Endothelial cell (in vitro differentiated cells): ENCODE results near the gene TNFRSF25. TPM values are rescaled to one million over a fixed set of nuclear protein-coding genes. Genes with fewer than 3 reads are reported as not detected.
"Not testable (repeated sequence)": the region's sequence is repeated elsewhere in the genome, so short reads cannot be mapped to it uniquely, and the experiment has no call there.

Experiments
- DNase-seq: peaks from one replicate; pipeline ENCODE4 v3.0.0; 2021; ENCODE audit warnings: low spot score
- H3K27ac Mint-ChIP-seq: one replicate; pipeline ENCODE4 v1.8.0; 2021; ENCODE audit warnings: mixed read lengths, inconsistent platforms; ENCODE audit not compliant: unreplicated experiment
- H3K27me3 Mint-ChIP-seq: one replicate; pipeline ENCODE4 v1.8.0; 2021; ENCODE audit warnings: mild to moderate bottlenecking, moderate library complexity, mixed read lengths, inconsistent platforms; ENCODE audit not compliant: unreplicated experiment
- H3K36me3 Mint-ChIP-seq: one replicate; pipeline ENCODE4 v1.8.0; 2021; ENCODE audit warnings: mild to moderate bottlenecking, low read depth, mixed read lengths, inconsistent platforms; ENCODE audit not compliant: unreplicated experiment
- H3K4me1 Mint-ChIP-seq: one replicate; pipeline ENCODE4 v1.8.0; 2021; ENCODE audit warnings: mild to moderate bottlenecking, mixed read lengths, inconsistent platforms; ENCODE audit not compliant: unreplicated experiment
- H3K4me3 Mint-ChIP-seq: one replicate; pipeline ENCODE4 v1.8.0; 2021; ENCODE audit warnings: mild to moderate bottlenecking, mixed read lengths, inconsistent platforms; ENCODE audit not compliant: unreplicated experiment
- H3K9me3 Mint-ChIP-seq: one replicate; pipeline ENCODE4 v1.8.0; 2021; ENCODE audit warnings: mixed read lengths, inconsistent platforms; ENCODE audit not compliant: unreplicated experiment
- CTCF ChIP-seq: fragments of 200-600 bp; sonication (generic); IDR thresholded peaks from one replicate; pipeline ENCODE4 v1.5.0; 2021; ENCODE audit warnings: antibody characterized with exemption; ENCODE audit not compliant: unreplicated experiment
- total RNA-seq: library from RNA; stranded (reverse); fragmentation: NEBNext Ultra II Directional; extraction: Animal tissue kit (Norgen Biotek cat#: 25700); gene quantifications from one replicate; pipeline ENCODE4 v1.2.1, GENCODE V29; 2021; ENCODE audit not compliant: unreplicated experiment

TNFRSF25 gene
- total RNA-seq, 1 donor from 2014 or later = 104 TPM

GRCh38 chr1:6447016-6447817, 18.8 kb downstream of the TNFRSF25 start:
- Mint-ChIP-seq H3K4me1 (peaks cover 7% of the 10 kb centered on the region), H3K27me3 (peaks cover 9% of the 10 kb centered on the region), H3K4me3 (no peak overlapping the region), H3K36me3 (peaks cover 4% of the 10 kb centered on the region), H3K9me3 (no peaks in the 10 kb centered on the region), H3K27ac (no peak overlapping the region)
- TF ChIP-seq CTCF = no peak
- no peak for DNase-seq

- TF ChIP-seq CTCF = no peak
- Mint-ChIP-seq H3K27ac (no peak overlapping the region), H3K27me3 (peaks cover 9% of the 10 kb centered on the region), H3K36me3 (peaks cover 4% of the 10 kb centered on the region), H3K4me3 (no peak overlapping the region), H3K9me3 (no peaks in the 10 kb centered on the region), H3K4me1 (peaks cover 7% of the 10 kb centered on the region)
- no peak for DNase-seq
Measured at GRCh38 chr1:6446665-6447015, 19.3 kb downstream of the TNFRSF25 start.

- not testable (repeated sequence) for H3K4me3 Mint-ChIP-seq, H3K4me1 Mint-ChIP-seq, H3K27ac Mint-ChIP-seq, DNase-seq, H3K9me3 Mint-ChIP-seq, H3K36me3 Mint-ChIP-seq
- H3K27me3 Mint-ChIP-seq = peaks cover 14% of the 10 kb centered on the region
Measured at GRCh38 chr1:6445929-6446328, 20.0 kb downstream of the TNFRSF25 start.

GRCh38 chr1:6445062-6445763, 20.8 kb downstream of the TNFRSF25 start:
- Mint-ChIP-seq H3K4me1 (peaks cover 7% of the 10 kb centered on the region), H3K27ac (no peak overlapping the region), H3K4me3 (no peak overlapping the region), H3K36me3 (peaks cover 4% of the 10 kb centered on the region), H3K9me3 (no peaks in the 10 kb centered on the region), H3K27me3 (peaks cover 11% of the 10 kb centered on the region)
- TF ChIP-seq CTCF = peak; percentile 61
- peak; percentile 60 for DNase-seq

GRCh38 chr1:6444377-6444776, 21.6 kb downstream of the TNFRSF25 start:
- Mint-ChIP-seq H3K36me3 (peaks cover under 1% of the 10 kb centered on the region), H3K27ac (no peak overlapping the region), H3K9me3 (no peaks in the 10 kb centered on the region), H3K4me1 (peaks cover 4% of the 10 kb centered on the region), H3K4me3 (no peak overlapping the region), H3K27me3 (peaks cover 14% of the 10 kb centered on the region)
- TF ChIP-seq CTCF = no peak
- DNase-seq = no peak
